GM19455 (cell line): ENCODE data around the gene PTBP1.
"Not testable (repeated sequence)": the region's sequence is repeated elsewhere in the genome, so short reads cannot be mapped to it uniquely, and the experiment has no call there.

ENCODE experiments used
- ATAC-seq: cut with Tn5 transposase; IDR thresholded peaks from one replicate; pipeline ENCODE4 v1.9.1; 2021; ENCODE audit not compliant: unreplicated experiment

PTBP1 gene

GRCh38 chr19:850979-851335 is 53.7 kb downstream of the PTBP1 start:
- no peak for ATAC-seq

- ATAC-seq: no peak
Observed at GRCh38 chr19:852136-853013, 55.1 kb downstream of the PTBP1 start, which contains the start of gene ELANE. TSS of gene ELANE (plus strand) at chr19:852303. CDS start at chr19:852329, 26 bp downstream.

- no peak for ATAC-seq
Observed at GRCh38 chr19:853014-853585, 55.8 kb downstream of the PTBP1 start.

- not testable (repeated sequence) for ATAC-seq
Observed at GRCh38 chr19:853614-854220, 56.5 kb downstream of the PTBP1 start.

GRCh38 chr19:854549-854948 is 57.3 kb downstream of the PTBP1 start:
- ATAC-seq: no peak

- no peak for ATAC-seq
Observed at GRCh38 chr19:855142-855541, 57.9 kb downstream of the PTBP1 start.

GRCh38 chr19:855566-856120 is 58.4 kb downstream of the PTBP1 start:
- ATAC-seq: no peak

- ATAC-seq: no peak
Observed at GRCh38 chr19:858284-858683, 61.0 kb downstream of the PTBP1 start.

- no peak for ATAC-seq
Observed at GRCh38 chr19:858868-859843, 61.9 kb downstream of the PTBP1 start, which contains the start of gene CFD. TSS of gene CFD (plus strand) at chr19:859664. CDS start at chr19:859690, 26 bp downstream.

- no peak for ATAC-seq
Observed at GRCh38 chr19:861141-861755, 64.0 kb downstream of the PTBP1 start.
